ENCODE results near the gene TRIM72.
A peak's percentile ranks its signal among the peaks of the same experiment; 100 is the strongest.
"Not testable (repeated sequence)": the region's sequence is repeated elsewhere in the genome, so short reads cannot be mapped to it uniquely, and the experiment has no call there.

The TRIM72 gene

GRCh38 chr16:31213877-31214707 lies at the start of gene TRIM72:
TSS of gene TRIM72 (plus strand) at chr16:31214119. CDS start at chr16:31214739, 620 bp downstream.
- no peak for DNase-seq

- no peak for DNase-seq
Measured at GRCh38 chr16:31167315-31167714, 46.6 kb upstream of the TRIM72 start.

GRCh38 chr16:31168848-31169247 lies 45.1 kb upstream of the TRIM72 start:
- DNase-seq: no peak

- DNase-seq: not testable (repeated sequence)
Measured at GRCh38 chr16:31170048-31170447, 43.9 kb upstream of the TRIM72 start.

- peak; percentile 33 to 60 for DNase-seq
Measured at GRCh38 chr16:31177136-31177535, 36.8 kb upstream of the TRIM72 start.

GRCh38 chr16:31179219-31179746 lies 34.6 kb upstream of the TRIM72 start:
- DNase-seq: no peak

- peak; percentile 90 to 93 for DNase-seq
Measured at GRCh38 chr16:31179747-31180459, 34.0 kb upstream of the TRIM72 start, which contains the start of gene FUS. TSS of gene FUS (plus strand) at chr16:31180139. CDS start at chr16:31180215, 76 bp downstream.

- DNase-seq: no peak
Measured at GRCh38 chr16:31181102-31181830, 32.7 kb upstream of the TRIM72 start.

GRCh38 chr16:31182391-31182790 lies 31.5 kb upstream of the TRIM72 start:
- no peak for DNase-seq

GRCh38 chr16:31183432-31184428 lies 30.2 kb upstream of the TRIM72 start:
- no peak for DNase-seq

- no peak for DNase-seq
Measured at GRCh38 chr16:31184888-31185287, 29.0 kb upstream of the TRIM72 start.

- DNase-seq: no peak
Measured at GRCh38 chr16:31185339-31185738, 28.6 kb upstream of the TRIM72 start.

GRCh38 chr16:31186176-31186575 lies 27.7 kb upstream of the TRIM72 start:
- no peak for DNase-seq

- DNase-seq: no peak
Measured at GRCh38 chr16:31186930-31187807, 26.8 kb upstream of the TRIM72 start.

GRCh38 chr16:31187808-31188189 lies 26.1 kb upstream of the TRIM72 start:
- DNase-seq: no peak

GRCh38 chr16:31188450-31189411 lies 25.2 kb upstream of the TRIM72 start:
- DNase-seq: no peak

- DNase-seq: no peak
Measured at GRCh38 chr16:31189412-31189778, 24.5 kb upstream of the TRIM72 start.

- no peak for DNase-seq
Measured at GRCh38 chr16:31190061-31190460, 23.9 kb upstream of the TRIM72 start.

GRCh38 chr16:31190818-31191444 lies 23.0 kb upstream of the TRIM72 start:
- DNase-seq: no peak
